NAMALWA (cell line): Measurements from ENCODE around the gene TMEM198.

Experiments
- DNase-seq: peaks from one replicate; pipeline ENCODE4 v3.0.0-alpha.2; 2015; ENCODE audit warnings: low spot score

TMEM198 gene

GRCh38 chr2:219544567-219544966 lies 739 bp downstream of the TMEM198 start:
- no peak for DNase-seq

GRCh38 chr2:219545295-219545942 lies 1.6 kb downstream of the TMEM198 start:
- no peak for DNase-seq

GRCh38 chr2:219545943-219546352 lies 2.1 kb downstream of the TMEM198 start:
- DNase-seq, result no peak

- DNase-seq, result no peak
These were observed 3.8 kb downstream of the TMEM198 start for GRCh38 chr2:219547621-219548020.

- DNase-seq, result no peak
These were observed 5.2 kb downstream of the TMEM198 start for GRCh38 chr2:219548990-219549389.

- no peak for DNase-seq
These were observed 5.8 kb downstream of the TMEM198 start for GRCh38 chr2:219549619-219550018.

- DNase-seq, result no peak
These were observed 7.9 kb downstream of the TMEM198 start for GRCh38 chr2:219551441-219552381.

- peak; percentile 33 for DNase-seq
These were observed 8.7 kb downstream of the TMEM198 start for GRCh38 chr2:219552382-219553167.

- no peak for DNase-seq
These were observed 9.3 kb downstream of the TMEM198 start for GRCh38 chr2:219553168-219553417.

- no peak for DNase-seq
These were observed 9.7 kb downstream of the TMEM198 start for GRCh38 chr2:219553463-219553963.

GRCh38 chr2:219554350-219554749 lies 10.5 kb downstream of the TMEM198 start:
- no peak for DNase-seq

- no peak for DNase-seq
These were observed 12.1 kb downstream of the TMEM198 start for GRCh38 chr2:219555956-219556355.

- no peak for DNase-seq
These were observed 12.6 kb downstream of the TMEM198 start for GRCh38 chr2:219556413-219556812.

- no peak for DNase-seq
These were observed 13.5 kb downstream of the TMEM198 start for GRCh38 chr2:219557320-219557719.

GRCh38 chr2:219557791-219558785 lies 14.3 kb downstream of the TMEM198 start:
- no peak for DNase-seq

GRCh38 chr2:219559156-219559915 lies 15.5 kb downstream of the TMEM198 start:
- DNase-seq, result no peak

- DNase-seq, result no peak
These were observed 16.4 kb downstream of the TMEM198 start for GRCh38 chr2:219560037-219560892.

- DNase-seq, result no peak
These were observed 17.0 kb downstream of the TMEM198 start for GRCh38 chr2:219560893-219561178.

GRCh38 chr2:219561179-219562048 lies 17.6 kb downstream of the TMEM198 start:
- no peak for DNase-seq
